Measurements from ENCODE around the gene FAM168A. TPM values are rescaled to one million over a fixed set of nuclear protein-coding genes. Genes with fewer than 3 reads are reported as not detected.
A peak's percentile ranks its signal among the peaks of the same experiment; 100 is the strongest.

The FAM168A gene
- total RNA-seq, 1 donor from 2014 or later, result 50.8 TPM

- H3K27me3 Mint-ChIP-seq, result no peaks in the 10 kb centered on the region
- H3K36me3 Mint-ChIP-seq (ENCODE audit: insufficient read depth), result peaks cover 11% of the 10 kb centered on the region
- TF ChIP-seq, protein P1, sequence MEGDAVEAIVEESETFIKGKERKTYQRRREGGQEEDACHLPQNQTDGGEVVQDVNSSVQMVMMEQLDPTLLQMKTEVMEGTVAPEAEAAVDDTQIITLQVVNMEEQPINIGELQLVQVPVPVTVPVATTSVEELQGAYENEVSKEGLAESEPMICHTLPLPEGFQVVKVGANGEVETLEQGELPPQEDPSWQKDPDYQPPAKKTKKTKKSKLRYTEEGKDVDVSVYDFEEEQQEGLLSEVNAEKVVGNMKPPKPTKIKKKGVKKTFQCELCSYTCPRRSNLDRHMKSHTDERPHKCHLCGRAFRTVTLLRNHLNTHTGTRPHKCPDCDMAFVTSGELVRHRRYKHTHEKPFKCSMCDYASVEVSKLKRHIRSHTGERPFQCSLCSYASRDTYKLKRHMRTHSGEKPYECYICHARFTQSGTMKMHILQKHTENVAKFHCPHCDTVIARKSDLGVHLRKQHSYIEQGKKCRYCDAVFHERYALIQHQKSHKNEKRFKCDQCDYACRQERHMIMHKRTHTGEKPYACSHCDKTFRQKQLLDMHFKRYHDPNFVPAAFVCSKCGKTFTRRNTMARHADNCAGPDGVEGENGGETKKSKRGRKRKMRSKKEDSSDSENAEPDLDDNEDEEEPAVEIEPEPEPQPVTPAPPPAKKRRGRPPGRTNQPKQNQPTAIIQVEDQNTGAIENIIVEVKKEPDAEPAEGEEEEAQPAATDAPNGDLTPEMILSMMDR (IDR thresholded peaks at IDR 0.05; ENCODE audit: unreplicated experiment), result no peak
- H3K4me3 Mint-ChIP-seq (ENCODE audit: low read depth), result no peak overlapping the region
- DNase-seq (ENCODE audit: low spot score, unreplicated experiment), result no peak
- H3K9me3 Mint-ChIP-seq (ENCODE audit: low read depth), result no peaks in the 10 kb centered on the region
- no peaks in the 10 kb centered on the region for H3K4me1 Mint-ChIP-seq (ENCODE audit: low read depth)
- no peak overlapping the region for H3K27ac Mint-ChIP-seq
These were observed 102.2 kb downstream of the FAM168A start for GRCh38 chr11:73495731-73496130.

- no peaks in the 10 kb centered on the region for H3K27me3 Mint-ChIP-seq
- TF ChIP-seq, protein P1 (IDR thresholded peaks at IDR 0.05; ENCODE audit: unreplicated experiment), result no peak
- H3K36me3 Mint-ChIP-seq (ENCODE audit: insufficient read depth), result peaks cover 11% of the 10 kb centered on the region
- H3K4me3 Mint-ChIP-seq (ENCODE audit: low read depth), result no peak overlapping the region
- no peak overlapping the region for H3K27ac Mint-ChIP-seq
- DNase-seq (ENCODE audit: low spot score, unreplicated experiment), result no peak
- H3K4me1 Mint-ChIP-seq (ENCODE audit: low read depth), result no peaks in the 10 kb centered on the region
- no peaks in the 10 kb centered on the region for H3K9me3 Mint-ChIP-seq (ENCODE audit: low read depth)
These were observed 103.8 kb downstream of the FAM168A start for GRCh38 chr11:73493956-73494598.

- Mint-ChIP-seq H3K4me3 (ENCODE audit: low read depth) (no peak overlapping the region), H3K27me3 (no peaks in the 10 kb centered on the region)
These were observed 116.3 kb downstream of the FAM168A start for GRCh38 chr11:73481626-73482025.

GRCh38 chr11:73480677-73481076 lies 117.2 kb downstream of the FAM168A start:
- TF ChIP-seq, protein P1 (IDR thresholded peaks at IDR 0.05; ENCODE audit: unreplicated experiment), result no peak
- H3K4me1 Mint-ChIP-seq (ENCODE audit: low read depth), result peaks cover 3% of the 10 kb centered on the region
- no peak for DNase-seq (ENCODE audit: low spot score, unreplicated experiment)
- no peak overlapping the region for H3K4me3 Mint-ChIP-seq (ENCODE audit: low read depth)
- H3K27ac Mint-ChIP-seq, result no peak overlapping the region
- H3K9me3 Mint-ChIP-seq (ENCODE audit: low read depth), result peaks cover 13% of the 10 kb centered on the region
- peaks cover 9% of the 10 kb centered on the region for H3K36me3 Mint-ChIP-seq (ENCODE audit: insufficient read depth)
- no peaks in the 10 kb centered on the region for H3K27me3 Mint-ChIP-seq

More at GRCh38 chr11:73481626-73482025, 116.3 kb downstream of the FAM168A start:
- TF ChIP-seq, protein P1 (IDR thresholded peaks at IDR 0.05; ENCODE audit: unreplicated experiment), result no peak
- no peak for DNase-seq (ENCODE audit: low spot score, unreplicated experiment)
- Mint-ChIP-seq H3K4me1 (ENCODE audit: low read depth) (peaks cover 1% of the 10 kb centered on the region), H3K36me3 (ENCODE audit: insufficient read depth) (peaks cover 9% of the 10 kb centered on the region), H3K9me3 (ENCODE audit: low read depth) (peaks cover 12% of the 10 kb centered on the region), H3K27ac (no peak overlapping the region)

DNA sequence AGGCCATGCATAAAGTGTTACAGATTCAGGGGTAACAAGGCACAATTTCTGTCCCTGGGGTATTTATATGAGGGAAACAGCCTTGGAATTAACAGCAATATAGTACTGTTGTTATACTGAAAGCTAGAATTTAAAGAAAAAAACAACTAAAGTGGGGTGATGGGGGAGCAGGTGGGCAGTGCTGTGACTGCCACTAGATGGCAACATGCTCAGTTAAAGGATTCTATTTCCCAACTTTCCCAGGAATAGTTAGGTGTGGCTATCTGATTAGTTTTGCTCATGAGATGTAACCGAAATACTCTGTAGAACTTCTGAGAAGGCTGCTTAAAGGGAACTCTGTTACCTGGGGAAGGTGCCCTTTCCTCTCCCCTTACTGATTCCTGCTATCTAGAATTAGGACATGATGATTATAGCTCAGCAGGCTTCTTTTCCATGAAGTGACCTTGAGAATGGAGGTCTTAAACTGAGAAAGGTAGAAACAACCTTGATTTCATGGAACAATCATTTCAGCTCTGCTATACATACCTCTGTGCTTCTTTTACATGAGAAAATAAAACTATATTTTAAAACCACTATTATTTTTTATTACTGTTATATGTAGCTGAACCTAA lies 119.1 kb downstream of the FAM168A start:
- TF ChIP-seq, protein P1 (IDR thresholded peaks at IDR 0.05; ENCODE audit: unreplicated experiment), result peak; percentile 87
- Mint-ChIP-seq H3K36me3 (ENCODE audit: insufficient read depth) (peaks cover 9% of the 10 kb centered on the region), H3K4me3 (ENCODE audit: low read depth) (no peak overlapping the region), H3K9me3 (ENCODE audit: low read depth) (peaks cover 13% of the 10 kb centered on the region), H3K27ac (no peak overlapping the region), H3K4me1 (ENCODE audit: low read depth) (peaks cover 8% of the 10 kb centered on the region), H3K27me3 (no peaks in the 10 kb centered on the region)
- no peak for DNase-seq (ENCODE audit: low spot score, unreplicated experiment)
